GM12878 (cell line): ENCODE measurements around the gene MICAL3. TPM values are rescaled to one million over a fixed set of nuclear protein-coding genes. Genes with fewer than 3 reads are reported as not detected.

ENCODE experiments used
- ATAC-seq: fragments of 200-7000 bp; cut with Tn5 transposase; 3 replicates; pipeline ENCODE4 v1.9.1; 2020; ENCODE audit warnings: mild to moderate bottlenecking, moderate library complexity
- BruUV-seq: library from RNA; stranded (reverse); fragments of 400-500 nt; replicated peaks from 2 replicates; lab custom pipeline; 2021; lab: Mats Ljungman, UMichigan
- CTCF ChIA-PET: fragments of 300-600 bp; sonication (Branson Sonifier 250); formaldehyde crosslinking; extraction: SDS; loops from one replicate; lab custom pipeline; 2021; ENCODE audit warnings: inconsistent platforms; lab: Yijun Ruan, JAX
- POLR2A ChIA-PET: fragments of 350-600 bp; formaldehyde crosslinking; extraction: SDS; loops from one replicate; lab custom pipeline; 2021; ENCODE audit warnings: inconsistent platforms; lab: Charles Lee
- RAD21 ChIA-PET: fragments of 300-600 bp; sonication (Branson Sonifier 250); formaldehyde crosslinking; loops from one replicate; lab custom pipeline; 2023; ENCODE audit warnings: antibody characterized with exemption; ENCODE audit not compliant: unreplicated experiment; lab: Charles Lee
- SMC1A ChIA-PET: fragments of 300-600 bp; sonication (Branson Sonifier 250); formaldehyde crosslinking; loops from one replicate; lab custom pipeline; 2023; ENCODE audit not compliant: unreplicated experiment, uncharacterized antibody; lab: Charles Lee
- DNase-seq: peaks from one replicate; pipeline ENCODE4 v3.0.0-alpha.2; 2011; ENCODE audit warnings: low read depth, low spot score
- FAIRE-seq: peaks from 3 replicates; lab custom pipeline; 2011; peaks lifted over from hg19 to GRCh38; lab: Jason Lieb, UNC
- H2AFZ ChIP-seq: 2 replicates; pipeline ENCODE4 v1.6.0; 2011; ENCODE audit warnings: low read depth, low read length, control low read depth; ENCODE audit not compliant: control insufficient read depth
- H3K27ac ChIP-seq: 2 replicates; pipeline ENCODE4 v1.5.1; 2011; ENCODE audit warnings: control low read depth; ENCODE audit not compliant: control insufficient read depth, insufficient read depth
- H3K27me3 ChIP-seq, 2 experiments: replicated peaks in 1 of 2; 2 replicates each; pipeline versions ENCODE4 v1.6.0 to v1.6.1; 2011; ENCODE audit warnings: low read length in 1 of 2; ENCODE audit not compliant: control insufficient read depth in 2 of 2, insufficient read depth in 2 of 2
- H3K36me3 ChIP-seq, 2 experiments: 2 replicates each; pipeline ENCODE4 v1.5.1; 2011; ENCODE audit warnings: low read length in 1 of 2; ENCODE audit not compliant: control insufficient read depth in 2 of 2, insufficient read depth in 2 of 2
- H3K4me1 ChIP-seq: 2 replicates; pipeline ENCODE4 v1.6.1; 2011; ENCODE audit warnings: mild to moderate bottlenecking, low read length, moderate library complexity, mixed read lengths; ENCODE audit not compliant: control insufficient read depth, insufficient read depth
- H3K4me2 ChIP-seq: 2 replicates; pipeline ENCODE4 v1.6.0; 2011; ENCODE audit warnings: control low read depth; ENCODE audit not compliant: control insufficient read depth, insufficient read depth
- H3K4me3 ChIP-seq: fragments of 200-600 bp; sonication (generic); 2 replicates; pipeline ENCODE4 v1.5.1; 2016
- H3K79me2 ChIP-seq: 2 replicates; pipeline ENCODE4 v1.6.0; 2011; ENCODE audit warnings: low read length; ENCODE audit not compliant: control insufficient read depth, insufficient read depth
- H3K9ac ChIP-seq: 2 replicates; pipeline ENCODE4 v1.8.0; 2011; ENCODE audit warnings: low read length, control low read depth, mixed read lengths; ENCODE audit not compliant: control insufficient read depth, insufficient read depth
- H3K9me3 ChIP-seq: replicated peaks from 3 replicates; pipeline ENCODE4 v1.5.1; 2011; ENCODE audit warnings: mild to moderate bottlenecking, low read length; ENCODE audit not compliant: control insufficient read depth, insufficient read depth
- H4K20me1 ChIP-seq: 2 replicates; pipeline ENCODE4 v1.6.0; 2011; ENCODE audit not compliant: control insufficient read depth, insufficient read depth
- BMI1 ChIP-seq: fragments of 450-650 bp; IDR thresholded peaks from 2 replicates; pipeline ENCODE4 v1.6.1; 2016; ENCODE audit warnings: mild to moderate bottlenecking, moderate library complexity, borderline replicate concordance
- DPF2 ChIP-seq: fragments of 450-650 bp; IDR thresholded peaks from 2 replicates; pipeline ENCODE4 v1.6.1; 2017; ENCODE audit warnings: mild to moderate bottlenecking
- ETV6 ChIP-seq, 2 experiments: fragments of 450-650 bp in 1 of 2; IDR thresholded peaks in 1 of 2; conservative IDR thresholded peaks in 1 of 2; 2 replicates each; pipeline ENCODE4 v1.6.1; 2014; ENCODE audit warnings: antibody characterized with exemption in 1 of 2, borderline replicate concordance in 1 of 2, low read depth in 1 of 2, mild to moderate bottlenecking in 1 of 2, moderate library complexity in 1 of 2
- FOS ChIP-seq: IDR thresholded peaks from 3 replicates; pipeline ENCODE4 v1.6.1; 2011; ENCODE audit warnings: borderline replicate concordance; ENCODE audit not compliant: insufficient read length; ENCODE audit errors: extremely low read depth
- HDAC6 ChIP-seq: fragments of 200-600 bp; sonication (generic); IDR thresholded peaks from one replicate; pipeline ENCODE4 v1.8.0; 2017; ENCODE audit warnings: antibody characterized with exemption; ENCODE audit not compliant: unreplicated experiment
- KAT2A ChIP-seq: conservative IDR thresholded peaks from 2 replicates; pipeline ENCODE4 v1.6.1; 2011; ENCODE audit warnings: low read depth, low read length; ENCODE audit not compliant: control insufficient read depth
- NRF1 ChIP-seq: conservative IDR thresholded peaks from 2 replicates; pipeline ENCODE4 v1.6.1; 2011; ENCODE audit warnings: mild to moderate bottlenecking, low read depth, low read length, improper control_type of control experiment
- RUNX3 ChIP-seq: IDR thresholded peaks from 2 replicates; pipeline ENCODE4 v1.6.1; 2012; ENCODE audit warnings: low read length, inconsistent platforms
- STAT3 ChIP-seq: IDR thresholded peaks from 2 replicates; pipeline ENCODE4 v1.6.1; 2011; ENCODE audit warnings: low read depth, low read length, improper control_type of control experiment
- WGBS: methylation state at CpG from one replicate; pipeline ENCODE4 v1.1.6; 2016; ENCODE audit warnings: low lambda C conversion rate; ENCODE audit not compliant: insufficient replicate concordance, insufficient coverage; ENCODE audit errors: missing lambda C conversion rate; 5-methylcytosine and 5-hydroxymethylcytosine counted together
- in situ Hi-C: fragments of 300-500 bp; cut with MboI; formaldehyde crosslinking; loops from 9 replicates; pipeline ENCODE4 v1.14.3; 2018; ENCODE audit warnings: mixed read lengths
- intact Hi-C: fragments of 100-400 bp; cut with micrococcal nuclease; formaldehyde crosslinking; loops from one replicate; pipeline ENCODE4 v1.14.2; 2022; ENCODE audit not compliant: unreplicated experiment
- polyA plus RNA-seq, 11 experiments: library from polyadenylated mRNA; depleted of rRNA in 4 of 11; unstranded in 6 of 11; stranded (reverse) in 5 of 11; fragments of >200 nt; fragmentation: Nextera tagmentation in 4 of 11; fragmentation: Illumina TruSeq in 1 of 11; extraction: Ambion mirVana in 4 of 11; extraction: Trizol in 1 of 11; gene quantifications; 1 replicate in 1 of 11; 2 replicates in 10 of 11; pipeline versions ENCODE4 v1.2.1 to v1.2.3, GENCODE V29; 2011 to 2016; ENCODE audit warnings: inconsistent platforms in 2 of 11, missing spikeins in 2 of 11, low read depth in 1 of 11
- total RNA-seq, 4 experiments: library from RNA; depleted of rRNA in 3 of 4; stranded (reverse); fragments of >200 nt in 3 of 4; fragmentation: Illumina TruSeq in 1 of 4; extraction: Trizol in 1 of 4; gene quantifications; 2 replicates each; pipeline versions ENCODE4 v1.2.1 to v1.2.3, GENCODE V29; 2013 to 2021
- TF ChIP-seq, protein P1 (sequence below): fragments of 450-650 bp; IDR thresholded peaks from 2 replicates; pipeline ENCODE4 v1.6.1; 2017; ENCODE audit warnings: mild to moderate bottlenecking, moderate library complexity
- TF ChIP-seq, protein P2 (sequence below): fragments of 450-650 bp; IDR thresholded peaks from 2 replicates; pipeline ENCODE4 v1.6.1; 2017; ENCODE audit warnings: borderline replicate concordance

The MICAL3 gene
- total and polyA plus RNA-seq, 10 of the 15 experiments (the other 5 are each of a cell fraction or from before 2014, with no cell fraction given), result 2.6 to 92.2 (median 24.0) TPM

DNA sequence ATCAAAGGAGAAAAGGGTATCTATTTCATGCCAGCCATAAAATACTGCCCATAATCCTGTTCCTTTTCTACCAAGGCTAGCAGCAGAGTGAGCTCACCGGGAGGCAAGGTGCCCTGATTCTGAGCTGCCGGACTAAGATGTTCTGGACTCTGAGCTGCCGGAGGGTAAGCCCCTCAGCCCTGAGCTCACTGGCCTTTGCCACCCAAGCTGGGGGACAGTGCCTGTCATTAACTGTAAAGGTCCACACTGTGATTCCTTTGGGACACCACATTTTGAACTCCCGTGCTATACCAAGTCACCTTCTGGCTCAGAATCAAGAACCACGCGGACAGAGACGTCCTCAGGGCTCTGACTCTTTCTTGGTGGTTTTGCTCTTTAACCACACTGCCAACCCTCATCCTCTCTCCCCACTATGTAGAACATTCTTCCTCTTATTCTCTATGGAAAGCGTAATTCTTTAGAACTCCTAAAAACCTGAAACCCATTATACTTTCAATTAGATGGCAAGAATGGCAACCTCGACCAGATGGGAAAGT, 161.6 kb downstream of the MICAL3 start:
- Histone ChIP-seq H3K4me3 (no peak overlapping the region), H3K27ac (no peak overlapping the region), H3K36me3 (peaks cover 9 to 24% of the 10 kb centered on the region in 2 experiments), H3K9ac (no peak overlapping the region), H3K9me3 (no peaks in the 10 kb centered on the region), H3K4me2 (no peak overlapping the region), H3K4me1 (peaks cover 3% of the 10 kb centered on the region), H3K79me2 (no peaks in the 10 kb centered on the region), H4K20me1 (no peaks in the 10 kb centered on the region; the same call in 1 of the 2 replicates), H2AFZ (no peak overlapping the region), H3K27me3 (no peaks in the 10 kb centered on the region)
- CTCF ChIA-PET, result interaction anchor here (1.2 to 2.7 kb wide), 3 partner anchors 29 to 163 kb away, joined by 3 to 10 read pairs (median 3); no protein-coding TSS in a partner anchor
- no peak for DNase-seq
- FAIRE-seq, result no peak
- 74% methylated on average over 9 of the region's 9 CpGs for WGBS
- SMC1A ChIA-PET, result no interaction called here
- BruUV-seq, result TSS peak; percentile 35
- intact Hi-C loops, result no loop called here
- RAD21 ChIA-PET, result interaction anchor here (1.1 kb wide), 1 partner anchor 213 kb away, joined by 3 read pairs; no protein-coding TSS in a partner anchor
- POLR2A ChIA-PET, result no interaction called here
- TF ChIP-seq RUNX3 (0 out of 2 replicates have a peak, but pooled peaks have one; percentile 10), BMI1 (no peak), DPF2 (no peak), KAT2A (no peak)
- in situ Hi-C loops, result no loop called here
- ATAC-seq, result no peak

DNA sequence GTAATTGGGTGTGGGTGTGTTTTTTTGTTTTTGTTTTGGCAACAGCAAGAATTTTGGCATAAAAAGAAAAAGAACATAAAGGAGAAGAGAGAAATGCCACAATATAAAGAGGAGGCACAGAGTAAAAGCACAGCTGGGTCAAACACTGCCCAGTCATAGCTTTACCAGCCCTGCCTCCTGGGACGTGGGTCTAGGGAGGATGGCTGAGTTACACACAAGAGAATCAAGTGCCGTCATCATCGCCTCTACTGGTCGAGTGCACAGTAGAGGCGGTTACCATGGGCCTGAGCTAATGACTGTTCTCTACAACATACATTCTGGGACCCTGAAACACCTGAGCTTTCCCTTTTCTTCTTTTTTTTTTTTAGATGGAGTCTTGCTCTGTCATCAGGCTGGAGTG, 162.5 kb downstream of the MICAL3 start:
- Histone ChIP-seq H2AFZ (no peak overlapping the region), H3K9ac (no peak overlapping the region), H3K9me3 (no peaks in the 10 kb centered on the region), H3K4me3 (no peak overlapping the region), H3K4me1 (peaks cover 3% of the 10 kb centered on the region), H3K36me3 (peaks cover 9 to 21% of the 10 kb centered on the region in 2 experiments), H3K27ac (no peak overlapping the region), H3K4me2 (no peak overlapping the region), H3K79me2 (no peaks in the 10 kb centered on the region), H3K27me3 (no peaks in the 10 kb centered on the region), H4K20me1 (no peaks in the 10 kb centered on the region; the same call in 1 of the 2 replicates)
- no TSS peak for BruUV-seq
- 43% methylated on average over 5 of the region's 5 CpGs for WGBS
- ChIA-PET POLR2A (no interaction called here), CTCF (interaction anchor here (0.6 to 2.7 kb wide), 5 partner anchors 30 to 214 kb away, joined by 3 to 10 read pairs (median 3); no protein-coding TSS in a partner anchor), SMC1A (no interaction called here), RAD21 (interaction anchor here (1.1 kb wide), 1 partner anchor 214 kb away, joined by 3 read pairs; no protein-coding TSS in a partner anchor)
- no peak for DNase-seq
- no peak for FAIRE-seq
- ATAC-seq, result 0 out of 3 replicates have a peak, but pooled peaks have one; percentile 27
- intact Hi-C loops (no loop called here), in situ Hi-C loops (no loop called here)
- TF ChIP-seq NRF1 (no peak), ETV6 (conservative IDR thresholded peaks at IDR 0.05 in 1 of 2, IDR thresholded peaks at IDR 0.05 in 1 of 2; ENCODE audit: borderline replicate concordance in 1 of 2, low read depth in 1 of 2) (no peak), STAT3 (no peak), FOS (no peak), HDAC6 (no peak)
- TF ChIP-seq, protein P1, sequence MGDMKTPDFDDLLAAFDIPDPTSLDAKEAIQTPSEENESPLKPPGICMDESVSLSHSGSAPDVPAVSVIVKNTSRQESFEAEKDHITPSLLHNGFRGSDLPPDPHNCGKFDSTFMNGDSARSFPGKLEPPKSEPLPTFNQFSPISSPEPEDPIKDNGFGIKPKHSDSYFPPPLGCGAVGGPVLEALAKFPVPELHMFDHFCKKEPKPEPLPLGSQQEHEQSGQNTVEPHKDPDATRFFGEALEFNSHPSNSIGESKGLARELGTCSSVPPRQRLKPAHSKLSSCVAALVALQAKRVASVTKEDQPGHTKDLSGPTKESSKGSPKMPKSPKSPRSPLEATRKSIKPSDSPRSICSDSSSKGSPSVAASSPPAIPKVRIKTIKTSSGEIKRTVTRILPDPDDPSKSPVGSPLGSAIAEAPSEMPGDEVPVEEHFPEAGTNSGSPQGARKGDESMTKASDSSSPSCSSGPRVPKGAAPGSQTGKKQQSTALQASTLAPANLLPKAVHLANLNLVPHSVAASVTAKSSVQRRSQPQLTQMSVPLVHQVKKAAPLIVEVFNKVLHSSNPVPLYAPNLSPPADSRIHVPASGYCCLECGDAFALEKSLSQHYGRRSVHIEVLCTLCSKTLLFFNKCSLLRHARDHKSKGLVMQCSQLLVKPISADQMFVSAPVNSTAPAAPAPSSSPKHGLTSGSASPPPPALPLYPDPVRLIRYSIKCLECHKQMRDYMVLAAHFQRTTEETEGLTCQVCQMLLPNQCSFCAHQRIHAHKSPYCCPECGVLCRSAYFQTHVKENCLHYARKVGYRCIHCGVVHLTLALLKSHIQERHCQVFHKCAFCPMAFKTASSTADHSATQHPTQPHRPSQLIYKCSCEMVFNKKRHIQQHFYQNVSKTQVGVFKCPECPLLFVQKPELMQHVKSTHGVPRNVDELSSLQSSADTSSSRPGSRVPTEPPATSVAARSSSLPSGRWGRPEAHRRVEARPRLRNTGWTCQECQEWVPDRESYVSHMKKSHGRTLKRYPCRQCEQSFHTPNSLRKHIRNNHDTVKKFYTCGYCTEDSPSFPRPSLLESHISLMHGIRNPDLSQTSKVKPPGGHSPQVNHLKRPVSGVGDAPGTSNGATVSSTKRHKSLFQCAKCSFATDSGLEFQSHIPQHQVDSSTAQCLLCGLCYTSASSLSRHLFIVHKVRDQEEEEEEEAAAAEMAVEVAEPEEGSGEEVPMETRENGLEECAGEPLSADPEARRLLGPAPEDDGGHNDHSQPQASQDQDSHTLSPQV, result no peak
- TF ChIP-seq, protein P2, sequence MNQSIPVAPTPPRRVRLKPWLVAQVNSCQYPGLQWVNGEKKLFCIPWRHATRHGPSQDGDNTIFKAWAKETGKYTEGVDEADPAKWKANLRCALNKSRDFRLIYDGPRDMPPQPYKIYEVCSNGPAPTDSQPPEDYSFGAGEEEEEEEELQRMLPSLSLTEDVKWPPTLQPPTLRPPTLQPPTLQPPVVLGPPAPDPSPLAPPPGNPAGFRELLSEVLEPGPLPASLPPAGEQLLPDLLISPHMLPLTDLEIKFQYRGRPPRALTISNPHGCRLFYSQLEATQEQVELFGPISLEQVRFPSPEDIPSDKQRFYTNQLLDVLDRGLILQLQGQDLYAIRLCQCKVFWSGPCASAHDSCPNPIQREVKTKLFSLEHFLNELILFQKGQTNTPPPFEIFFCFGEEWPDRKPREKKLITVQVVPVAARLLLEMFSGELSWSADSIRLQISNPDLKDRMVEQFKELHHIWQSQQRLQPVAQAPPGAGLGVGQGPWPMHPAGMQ, result no peak
